MM.1S (cell line): ENCODE data around the gene RNF26.

Experiments used
- DNase-seq: peaks from one replicate; pipeline ENCODE4 v3.0.0-alpha.2; 2015
- H2AFZ ChIP-seq: fragments of 300-600 bp; sonication (generic); 2 replicates; pipeline ENCODE4 v1.6.0; 2016; ENCODE audit warnings: antibody characterized with exemption, low read length
- H3F3A ChIP-seq: fragments of 300-600 bp; sonication (generic); 2 replicates; pipeline ENCODE4 v1.6.1; 2016; ENCODE audit warnings: mild to moderate bottlenecking, antibody characterized with exemption, low read length, moderate library complexity, mixed read lengths; ENCODE audit not compliant: insufficient read depth
- H3K27ac ChIP-seq: fragments of 300-600 bp; sonication (generic); 2 replicates; pipeline ENCODE4 v1.5.1; 2016; ENCODE audit warnings: mild to moderate bottlenecking, low read length
- H3K27me3 ChIP-seq: fragments of 300-600 bp; sonication (generic); replicated peaks from 2 replicates; pipeline ENCODE4 v1.6.0; 2016; ENCODE audit warnings: low read length; ENCODE audit not compliant: insufficient read depth
- H3K36me3 ChIP-seq: fragments of 300-600 bp; sonication (generic); replicated peaks from 2 replicates; pipeline ENCODE4 v1.6.1; 2016; ENCODE audit warnings: mild to moderate bottlenecking, low read length, mixed read lengths; ENCODE audit not compliant: insufficient read depth
- H3K4me1 ChIP-seq: fragments of 300-600 bp; sonication (generic); 2 replicates; pipeline ENCODE4 v1.6.1; 2016; ENCODE audit warnings: low read length, mixed read lengths
- H3K4me2 ChIP-seq: fragments of 300-600 bp; sonication (generic); 2 replicates; pipeline ENCODE4 v1.6.0; 2016; ENCODE audit warnings: low read depth, low read length
- H3K4me3 ChIP-seq: fragments of 300-600 bp; sonication (generic); 2 replicates; pipeline ENCODE4 v1.5.1; 2016; ENCODE audit warnings: low read length, mixed read lengths
- H3K79me2 ChIP-seq: fragments of 300-600 bp; sonication (generic); 2 replicates; pipeline ENCODE4 v1.6.1; 2016; ENCODE audit warnings: mixed run types, low read length, mixed read lengths
- H3K9ac ChIP-seq: fragments of 300-600 bp; sonication (generic); 2 replicates; pipeline ENCODE4 v1.6.1; 2016; ENCODE audit warnings: low read length, mixed read lengths
- H3K9me2 ChIP-seq: fragments of 300-600 bp; sonication (generic); replicated peaks from 2 replicates; pipeline ENCODE4 v1.6.1; 2016; ENCODE audit warnings: mild to moderate bottlenecking, low read length, mixed read lengths; ENCODE audit not compliant: insufficient read depth
- H3K9me3 ChIP-seq: fragments of 300-600 bp; sonication (generic); replicated peaks from 2 replicates; pipeline ENCODE4 v1.6.1; 2016; ENCODE audit warnings: mild to moderate bottlenecking, low read length, mixed read lengths; ENCODE audit not compliant: insufficient read depth
- H4K20me1 ChIP-seq: fragments of 300-600 bp; sonication (generic); 2 replicates; pipeline ENCODE4 v1.6.1; 2016; ENCODE audit warnings: mild to moderate bottlenecking, low read length, moderate library complexity, mixed read lengths; ENCODE audit not compliant: insufficient read depth
- EZH2 ChIP-seq: fragments of 300-600 bp; sonication (generic); optimal IDR thresholded peaks from 2 replicates; pipeline ENCODE3; 2017; ENCODE audit warnings: low read depth, mild to moderate bottlenecking, antibody characterized with exemption, low read length, mixed read lengths
- EZH2phosphoT487 ChIP-seq: fragments of 300-600 bp; sonication (generic); IDR thresholded peaks from 2 replicates; pipeline ENCODE4 v1.6.1; 2018; ENCODE audit warnings: antibody characterized with exemption, low read length
- TF ChIP-seq, protein P1 (sequence below): fragments of 300-600 bp; sonication (generic); IDR thresholded peaks from 2 replicates; pipeline ENCODE4 v1.5.1; 2016; ENCODE audit warnings: antibody characterized with exemption, low read length, mixed read lengths

RNF26 gene

DNA sequence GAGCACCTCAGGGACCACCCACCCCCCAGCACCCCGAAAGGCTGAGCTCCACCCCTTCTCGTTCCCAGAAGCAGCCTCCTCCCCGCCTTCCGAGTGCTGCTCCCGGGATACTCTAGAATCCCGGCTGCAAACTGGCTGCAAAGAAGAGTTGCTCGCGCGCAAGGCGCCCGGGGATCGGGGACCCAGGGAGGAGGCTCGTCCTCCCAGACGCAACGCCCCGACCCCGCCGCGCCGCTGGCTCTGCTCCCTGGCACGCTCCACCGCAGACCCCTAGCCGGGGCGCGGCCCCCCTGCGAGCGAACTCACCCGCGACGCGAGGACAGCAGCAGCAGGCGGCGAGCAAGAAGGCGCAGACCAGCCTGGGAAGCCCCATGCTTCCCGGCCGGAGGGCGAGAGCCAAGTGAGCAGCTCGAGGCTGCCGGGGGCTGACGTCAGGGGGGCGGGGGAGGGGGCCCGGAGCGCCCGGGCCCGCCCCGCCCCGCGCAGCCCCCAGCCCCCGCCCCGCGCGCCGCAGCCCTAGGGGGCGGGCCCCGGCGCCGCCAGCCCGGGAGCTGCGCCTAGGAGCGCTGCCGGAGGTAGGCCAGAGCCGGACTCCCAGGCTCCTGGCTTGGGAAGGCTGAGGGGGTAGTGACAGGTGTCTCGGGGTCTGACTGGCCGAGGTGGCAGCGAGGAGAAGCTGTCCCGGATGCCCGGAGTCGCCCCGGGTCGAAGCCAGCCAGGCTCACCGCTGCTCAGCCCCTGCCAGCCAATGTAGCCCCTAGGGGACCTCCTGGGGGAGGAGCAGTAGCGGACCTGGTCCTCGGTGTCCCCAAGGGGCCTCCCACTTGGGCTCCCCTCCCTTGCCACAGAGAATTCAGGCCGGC lies 17.4 kb upstream of the RNF26 start, which contains the start of gene MCAM:
Gene MCAM, minus strand, starts transcription at position 402 of the 863 bp plus-strand sequence. Its CDS starts 29 bp downstream, at position 373.
- Histone ChIP-seq H3K9ac (peak within 1 kb of the TSS; percentile 48; the same call in 1 of the 2 replicates), H3K9me2 (no peaks in the 10 kb centered on the region), H3K9me3 (no peaks in the 10 kb centered on the region), H3K27me3 (peaks cover 37% of the 10 kb centered on the region), H4K20me1 (no peaks in the 10 kb centered on the region), H3F3A (peaks cover 7% of the 10 kb centered on the region; the same call in 1 of the 2 replicates), H3K4me2 (peak within 1 kb of the TSS; percentile 98), H3K4me1 (peaks cover 14% of the 10 kb centered on the region), H3K36me3 (no peaks in the 10 kb centered on the region), H3K79me2 (no peaks in the 10 kb centered on the region), H2AFZ (peak within 1 kb of the TSS; percentile 93), H3K4me3 (peak within 1 kb of the TSS; percentile 68), H3K27ac (no peak within 1 kb of the TSS)
- DNase-seq = no peak
- TF ChIP-seq EZH2phosphoT487 = no peak
- no peak for TF ChIP-seq EZH2
- TF ChIP-seq, protein P1, sequence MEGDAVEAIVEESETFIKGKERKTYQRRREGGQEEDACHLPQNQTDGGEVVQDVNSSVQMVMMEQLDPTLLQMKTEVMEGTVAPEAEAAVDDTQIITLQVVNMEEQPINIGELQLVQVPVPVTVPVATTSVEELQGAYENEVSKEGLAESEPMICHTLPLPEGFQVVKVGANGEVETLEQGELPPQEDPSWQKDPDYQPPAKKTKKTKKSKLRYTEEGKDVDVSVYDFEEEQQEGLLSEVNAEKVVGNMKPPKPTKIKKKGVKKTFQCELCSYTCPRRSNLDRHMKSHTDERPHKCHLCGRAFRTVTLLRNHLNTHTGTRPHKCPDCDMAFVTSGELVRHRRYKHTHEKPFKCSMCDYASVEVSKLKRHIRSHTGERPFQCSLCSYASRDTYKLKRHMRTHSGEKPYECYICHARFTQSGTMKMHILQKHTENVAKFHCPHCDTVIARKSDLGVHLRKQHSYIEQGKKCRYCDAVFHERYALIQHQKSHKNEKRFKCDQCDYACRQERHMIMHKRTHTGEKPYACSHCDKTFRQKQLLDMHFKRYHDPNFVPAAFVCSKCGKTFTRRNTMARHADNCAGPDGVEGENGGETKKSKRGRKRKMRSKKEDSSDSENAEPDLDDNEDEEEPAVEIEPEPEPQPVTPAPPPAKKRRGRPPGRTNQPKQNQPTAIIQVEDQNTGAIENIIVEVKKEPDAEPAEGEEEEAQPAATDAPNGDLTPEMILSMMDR = no peak

DNA sequence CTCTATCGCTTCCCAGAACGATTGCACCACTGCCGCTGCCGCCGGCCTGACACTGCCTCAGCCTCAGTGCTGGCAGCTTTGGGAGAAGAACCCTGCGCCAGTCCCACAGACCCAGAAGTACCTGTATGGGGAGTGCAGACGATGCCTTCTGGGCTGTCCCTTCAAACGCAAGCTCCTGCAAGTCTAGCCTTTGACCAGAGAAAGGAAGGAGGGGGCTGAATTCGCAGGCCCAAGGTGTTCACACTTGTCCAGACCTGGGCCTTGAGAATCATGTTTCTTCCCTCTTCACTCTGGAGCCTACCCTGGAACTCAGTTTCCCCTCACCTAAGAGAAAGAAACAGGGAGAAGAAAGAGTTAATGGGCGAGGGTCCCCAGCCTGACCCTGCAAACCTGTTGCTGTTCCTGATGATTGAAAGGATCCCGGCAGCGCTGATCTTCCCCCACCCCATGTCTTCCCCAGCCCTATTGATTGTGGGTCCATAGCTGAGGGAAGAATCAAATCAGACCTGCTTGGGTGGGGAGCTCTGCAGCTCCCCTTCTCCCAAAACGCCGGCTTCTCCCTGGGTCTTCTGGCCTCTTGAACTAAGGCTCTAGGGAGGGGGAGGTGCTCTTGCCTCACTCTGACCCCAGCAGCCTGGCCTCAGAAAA lies 16.6 kb upstream of the RNF26 start:
- H3F3A ChIP-seq = peaks cover 7% of the 10 kb centered on the region; the same call in 1 of the 2 replicates
- H3K4me1 ChIP-seq = peaks cover 21% of the 10 kb centered on the region
- no peaks in the 10 kb centered on the region for H4K20me1 ChIP-seq
- no peaks in the 10 kb centered on the region for H3K9me3 ChIP-seq
- no peak overlapping the region for H3K27ac ChIP-seq
- no peak overlapping the region for H3K4me3 ChIP-seq
- no peak overlapping the region for H3K4me2 ChIP-seq
- DNase-seq = no peak
- no peak overlapping the region for H3K9ac ChIP-seq
- no peak overlapping the region for H2AFZ ChIP-seq
- H3K9me2 ChIP-seq = no peaks in the 10 kb centered on the region
- H3K27me3 ChIP-seq = peaks cover 37% of the 10 kb centered on the region
- no peaks in the 10 kb centered on the region for H3K79me2 ChIP-seq
- no peaks in the 10 kb centered on the region for H3K36me3 ChIP-seq
- TF ChIP-seq, protein P1 = no peak

DNA sequence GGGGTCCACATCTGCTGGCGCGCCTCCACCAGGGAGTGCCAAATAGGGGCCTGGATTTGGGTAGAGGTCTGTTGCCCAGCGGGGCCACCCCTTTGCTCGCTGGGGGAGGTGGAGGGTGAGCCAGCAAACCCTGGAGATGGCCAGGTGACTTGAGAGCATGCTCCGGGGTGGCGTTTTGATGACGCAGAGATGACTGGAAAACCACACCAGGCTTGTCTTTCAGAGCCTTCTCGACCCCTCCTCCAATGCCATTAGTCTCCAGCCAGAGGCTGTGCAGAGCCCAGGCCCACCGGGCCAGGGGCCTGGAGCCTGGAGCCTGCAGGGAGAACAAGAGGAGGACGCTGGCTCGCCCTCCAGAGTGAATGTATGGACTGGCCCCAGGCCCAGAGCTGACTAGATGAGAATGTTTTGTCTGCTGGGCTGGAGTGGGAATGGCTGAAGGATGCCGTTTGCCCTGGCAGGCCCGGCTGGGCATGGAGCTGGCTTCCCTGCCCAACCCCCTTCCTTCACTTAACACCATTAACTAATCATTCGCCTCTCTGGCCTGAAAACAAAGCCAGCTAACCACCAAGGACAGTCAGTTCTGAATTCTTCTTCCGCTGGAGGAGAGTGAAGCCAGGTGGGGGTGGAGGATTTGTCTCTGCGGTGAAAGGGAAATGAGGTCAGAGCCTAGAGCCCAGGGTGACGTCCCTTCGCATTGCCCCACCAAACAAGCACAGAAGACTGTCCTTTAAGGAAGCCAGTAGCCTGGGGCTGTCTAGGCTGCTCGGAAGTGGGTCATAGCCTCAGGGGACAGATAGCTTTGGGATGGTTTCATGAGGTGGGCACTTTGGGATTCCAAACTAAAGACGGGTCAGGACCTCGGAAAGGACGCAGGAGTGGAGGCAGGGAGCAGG lies 15.8 kb upstream of the RNF26 start:
- H2AFZ ChIP-seq = no peak overlapping the region
- no peaks in the 10 kb centered on the region for H3K36me3 ChIP-seq
- H3K9me2 ChIP-seq = no peaks in the 10 kb centered on the region
- DNase-seq = no peak
- no peak for TF ChIP-seq EZH2phosphoT487
- TF ChIP-seq, protein P1 = no peak
- no peak for TF ChIP-seq EZH2
- peaks cover 7% of the 10 kb centered on the region; the same call in 1 of the 2 replicates for H3F3A ChIP-seq
- no peak overlapping the region for H3K4me3 ChIP-seq
- H3K27me3 ChIP-seq = peaks cover 37% of the 10 kb centered on the region
- no peaks in the 10 kb centered on the region for H4K20me1 ChIP-seq
- no peak overlapping the region for H3K4me2 ChIP-seq
- H3K79me2 ChIP-seq = no peaks in the 10 kb centered on the region
- no peak overlapping the region for H3K9ac ChIP-seq
- no peaks in the 10 kb centered on the region for H3K9me3 ChIP-seq
- H3K27ac ChIP-seq = no peak overlapping the region
- H3K4me1 ChIP-seq = peaks cover 21% of the 10 kb centered on the region
